Rectal smooth muscle tissue (tissue), 1 donor: ENCODE results near the gene AKAP6.

Experiments
- H3K27ac ChIP-seq: one replicate; pipeline ENCODE4 v1.7.0; 2013; ENCODE audit warnings: low read depth, low read length, inconsistent platforms
- H3K27me3 ChIP-seq: one replicate; pipeline ENCODE4 v1.7.0; 2013; ENCODE audit warnings: low read length; ENCODE audit not compliant: control insufficient read depth, insufficient read depth
- H3K36me3 ChIP-seq: one replicate; pipeline ENCODE4 v1.7.0; 2013; ENCODE audit warnings: low read length; ENCODE audit not compliant: control insufficient read depth, insufficient read depth
- H3K4me1 ChIP-seq: one replicate; pipeline ENCODE4 v1.7.0; 2013; ENCODE audit warnings: low read length; ENCODE audit not compliant: control insufficient read depth, insufficient read depth
- H3K4me3 ChIP-seq: one replicate; pipeline ENCODE4 v1.7.0; 2013; ENCODE audit warnings: low read length
- H3K9ac ChIP-seq: one replicate; pipeline ENCODE4 v1.7.0; 2013; ENCODE audit warnings: low read length

Gene AKAP6

GRCh38 chr14:32494609-32495434 lies 165.7 kb downstream of the AKAP6 start:
- Histone ChIP-seq H3K9ac (no peak overlapping the region), H3K4me3 (peak overlapping the region; percentile 29), H3K27ac (peak overlapping the region; percentile 78), H3K4me1 (peaks cover 18% of the 10 kb centered on the region), H3K27me3 (no peaks in the 10 kb centered on the region), H3K36me3 (no peaks in the 10 kb centered on the region)

- Histone ChIP-seq H3K27ac (peak overlapping the region; percentile 78), H3K4me1 (peaks cover 21% of the 10 kb centered on the region), H3K36me3 (no peaks in the 10 kb centered on the region), H3K9ac (no peak overlapping the region), H3K4me3 (peak overlapping the region; percentile 29), H3K27me3 (no peaks in the 10 kb centered on the region)
Observed at GRCh38 chr14:32495435-32495734, 166.3 kb downstream of the AKAP6 start.

- peaks cover 21% of the 10 kb centered on the region for H3K4me1 ChIP-seq
- no peaks in the 10 kb centered on the region for H3K27me3 ChIP-seq
- peak overlapping the region; percentile 61 for H3K27ac ChIP-seq
- no peaks in the 10 kb centered on the region for H3K36me3 ChIP-seq
- H3K4me3 ChIP-seq = no peak overlapping the region
- no peak overlapping the region for H3K9ac ChIP-seq
Observed at GRCh38 chr14:32497248-32497647, 168.2 kb downstream of the AKAP6 start.

GRCh38 chr14:32507029-32507984 lies 178.2 kb downstream of the AKAP6 start:
- H3K36me3 ChIP-seq = no peaks in the 10 kb centered on the region
- no peak overlapping the region for H3K9ac ChIP-seq
- peaks cover 8% of the 10 kb centered on the region for H3K4me1 ChIP-seq
- peak overlapping the region; percentile 38 for H3K27ac ChIP-seq
- no peak overlapping the region for H3K4me3 ChIP-seq
- H3K27me3 ChIP-seq = no peaks in the 10 kb centered on the region

GRCh38 chr14:32508281-32508680 lies 179.2 kb downstream of the AKAP6 start:
- peaks cover 12% of the 10 kb centered on the region for H3K4me1 ChIP-seq
- H3K9ac ChIP-seq = no peak overlapping the region
- no peaks in the 10 kb centered on the region for H3K27me3 ChIP-seq
- no peak overlapping the region for H3K4me3 ChIP-seq
- no peaks in the 10 kb centered on the region for H3K36me3 ChIP-seq
- peak overlapping the region; percentile 38 for H3K27ac ChIP-seq

- H3K9ac ChIP-seq = no peak overlapping the region
- H3K4me3 ChIP-seq = no peak overlapping the region
- H3K36me3 ChIP-seq = no peaks in the 10 kb centered on the region
- peaks cover 14% of the 10 kb centered on the region for H3K4me1 ChIP-seq
- peak overlapping the region; percentile 79 for H3K27ac ChIP-seq
- no peaks in the 10 kb centered on the region for H3K27me3 ChIP-seq
Observed at GRCh38 chr14:32509632-32510187, 180.6 kb downstream of the AKAP6 start.

GRCh38 chr14:32510815-32511214 lies 181.7 kb downstream of the AKAP6 start:
- Histone ChIP-seq H3K36me3 (no peaks in the 10 kb centered on the region), H3K4me1 (peaks cover 14% of the 10 kb centered on the region), H3K9ac (no peak overlapping the region), H3K27ac (peak overlapping the region; percentile 69), H3K27me3 (no peaks in the 10 kb centered on the region), H3K4me3 (no peak overlapping the region)

- no peak overlapping the region for H3K27ac ChIP-seq
- H3K36me3 ChIP-seq = no peaks in the 10 kb centered on the region
- no peak overlapping the region for H3K4me3 ChIP-seq
- no peak overlapping the region for H3K9ac ChIP-seq
- peaks cover 14% of the 10 kb centered on the region for H3K4me1 ChIP-seq
- no peaks in the 10 kb centered on the region for H3K27me3 ChIP-seq
Observed at GRCh38 chr14:32512348-32512747, 183.2 kb downstream of the AKAP6 start.

GRCh38 chr14:32512813-32513212 lies 183.7 kb downstream of the AKAP6 start:
- Histone ChIP-seq H3K27ac (no peak overlapping the region), H3K4me1 (peaks cover 14% of the 10 kb centered on the region)

GRCh38 chr14:32513571-32514009 lies 184.5 kb downstream of the AKAP6 start:
- Histone ChIP-seq H3K4me1 (peaks cover 14% of the 10 kb centered on the region), H3K4me3 (no peak overlapping the region), H3K9ac (no peak overlapping the region), H3K27ac (no peak overlapping the region), H3K36me3 (no peaks in the 10 kb centered on the region), H3K27me3 (no peaks in the 10 kb centered on the region)

More at GRCh38 chr14:32512813-32513212, 183.7 kb downstream of the AKAP6 start:
- no peaks in the 10 kb centered on the region for H3K36me3 ChIP-seq
- H3K27me3 ChIP-seq = no peaks in the 10 kb centered on the region
- no peak overlapping the region for H3K9ac ChIP-seq
- no peak overlapping the region for H3K4me3 ChIP-seq

- no peaks in the 10 kb centered on the region for H3K36me3 ChIP-seq
- peaks cover 14% of the 10 kb centered on the region for H3K4me1 ChIP-seq
- no peak overlapping the region for H3K9ac ChIP-seq
- H3K27ac ChIP-seq = no peak overlapping the region
- no peak overlapping the region for H3K4me3 ChIP-seq
- no peaks in the 10 kb centered on the region for H3K27me3 ChIP-seq
Observed at GRCh38 chr14:32514236-32514635, 185.1 kb downstream of the AKAP6 start.

GRCh38 chr14:32514681-32515080 lies 185.6 kb downstream of the AKAP6 start:
- no peaks in the 10 kb centered on the region for H3K36me3 ChIP-seq
- H3K27me3 ChIP-seq = no peaks in the 10 kb centered on the region
- H3K4me3 ChIP-seq = no peak overlapping the region
- peaks cover 14% of the 10 kb centered on the region for H3K4me1 ChIP-seq
- no peak overlapping the region for H3K9ac ChIP-seq
- no peak overlapping the region for H3K27ac ChIP-seq
